NOMO-1 treated with DMSO at 0.1 percent for 48 hours (cell line): ENCODE data around the gene WIPF3.

Experiments used
- DNase-seq: peaks from one replicate; lab custom pipeline; 2025; ENCODE audit not compliant: unreplicated experiment; lab: John Stamatoyannopoulos, UW

WIPF3 gene, protein sequence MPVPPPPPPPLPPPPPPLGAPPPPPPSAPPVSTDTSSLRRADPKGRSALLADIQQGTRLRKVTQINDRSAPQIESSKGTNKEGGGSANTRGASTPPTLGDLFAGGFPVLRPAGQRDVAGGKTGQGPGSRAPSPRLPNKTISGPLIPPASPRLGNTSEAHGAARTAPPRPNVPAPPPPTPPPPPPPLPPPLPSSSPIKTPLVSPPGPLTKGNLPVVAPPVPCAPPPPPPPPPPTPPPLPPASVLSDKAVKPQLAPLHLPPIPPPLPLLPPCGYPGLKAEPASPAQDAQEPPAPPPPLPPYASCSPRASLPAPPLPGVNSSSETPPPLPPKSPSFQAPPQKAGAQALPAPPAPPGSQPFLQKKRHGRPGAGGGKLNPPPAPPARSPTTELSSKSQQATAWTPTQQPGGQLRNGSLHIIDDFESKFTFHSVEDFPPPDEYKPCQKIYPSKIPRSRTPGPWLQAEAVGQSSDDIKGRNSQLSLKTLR

DNA sequence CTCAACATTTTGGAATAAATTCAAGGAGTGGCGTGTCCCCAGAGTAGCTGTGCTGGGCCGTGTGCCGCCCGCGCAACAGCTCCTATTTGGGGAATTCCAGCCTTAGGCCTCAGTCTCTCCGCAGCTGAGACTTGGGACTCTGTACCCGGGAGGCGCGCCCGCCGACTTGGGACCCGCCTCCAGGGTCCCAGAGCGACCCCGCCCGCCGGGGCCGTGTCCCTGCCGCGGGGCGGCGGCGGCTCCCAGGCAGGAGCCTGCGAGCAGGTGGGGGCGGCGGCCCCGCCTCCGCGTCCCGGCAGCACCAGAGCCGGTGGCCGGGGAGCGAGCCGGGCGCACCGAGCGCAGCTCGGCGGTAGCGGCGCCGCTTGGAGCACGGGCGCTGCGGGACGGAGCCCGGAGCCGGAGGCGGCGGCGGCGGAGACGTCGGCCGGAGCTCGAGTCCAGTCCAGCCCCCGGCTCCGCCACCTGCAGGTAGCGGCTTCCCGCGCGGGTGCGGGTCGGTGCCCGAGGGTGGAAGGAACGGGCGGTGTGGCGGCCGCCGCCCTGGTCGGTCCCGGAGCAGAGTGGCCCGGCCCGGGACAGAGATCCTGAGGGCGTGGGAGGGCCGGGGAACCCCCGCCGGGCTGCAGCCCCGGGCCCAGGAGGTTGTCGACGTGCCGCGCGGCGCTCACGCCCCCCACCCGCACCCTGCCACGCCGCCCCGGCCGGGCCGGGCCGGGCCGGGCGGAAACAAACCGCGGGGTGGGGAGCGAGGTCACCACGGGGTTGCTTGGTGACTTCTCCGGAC lies at the start of gene WIPF3:
TSS of gene WIPF3 (plus strand) at position 301 of the 787 bp plus-strand sequence. CDS start 28,217 bp downstream, outside the sequence.
- DNase-seq, result no peak

DNA sequence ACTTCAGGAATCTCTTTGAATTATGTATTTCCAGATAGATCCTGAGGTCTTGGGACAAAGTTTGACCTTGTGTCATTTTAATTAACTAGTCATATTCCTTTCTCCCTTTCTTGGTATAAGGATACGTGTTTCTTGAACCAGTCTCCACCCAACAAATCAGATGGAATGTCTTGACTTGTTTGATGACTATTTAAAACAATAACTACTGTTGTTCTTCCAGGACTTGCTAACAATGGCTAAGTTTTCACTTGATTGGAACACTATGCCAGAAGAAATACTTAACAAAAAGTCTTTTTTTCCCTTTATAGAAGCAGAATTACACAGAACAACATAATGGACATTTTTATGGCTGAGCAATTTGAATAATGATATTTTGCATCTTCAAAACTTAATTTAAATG lies 43.0 kb upstream of the WIPF3 start:
- DNase-seq, result no peak

DNA sequence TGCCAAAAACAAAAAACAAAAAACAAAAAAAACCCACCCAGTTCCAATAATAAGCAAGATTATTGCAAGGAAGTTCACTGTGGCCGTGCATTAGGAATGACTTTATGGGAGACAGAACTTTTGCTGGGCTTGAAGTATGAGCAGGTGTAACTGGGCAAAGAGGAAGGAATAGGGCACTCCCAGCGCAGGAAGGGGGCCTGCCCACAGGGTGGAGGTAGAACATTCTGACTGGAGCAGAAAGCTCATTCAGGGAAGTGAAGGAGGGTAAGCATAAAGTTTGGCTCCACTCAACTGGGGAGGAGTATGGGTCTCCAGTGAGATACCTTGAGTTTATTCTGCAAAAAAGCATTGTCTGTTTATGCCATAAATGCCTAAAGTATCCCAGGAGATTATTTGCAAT lies 42.1 kb upstream of the WIPF3 start:
- no peak for DNase-seq

DNA sequence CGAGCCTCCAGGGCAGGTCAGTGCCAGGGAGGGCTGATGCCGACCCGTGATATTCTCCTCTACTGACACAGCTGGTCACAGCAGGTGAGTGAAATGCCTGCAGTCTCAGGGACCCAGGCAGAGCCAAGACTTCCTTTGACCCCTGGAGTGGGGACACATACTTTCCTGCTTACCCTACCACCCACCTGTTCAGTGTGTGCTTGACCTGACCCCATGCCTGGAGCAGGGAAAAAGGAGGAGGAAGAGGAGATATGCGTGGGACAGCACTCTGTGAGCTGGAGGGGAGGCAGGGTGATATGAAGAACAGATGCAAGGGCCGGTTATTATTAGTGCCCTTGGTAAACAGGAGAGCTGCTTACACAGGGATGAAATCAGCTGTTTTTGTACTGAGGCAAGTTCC lies 40.8 kb upstream of the WIPF3 start:
- no peak for DNase-seq

DNA sequence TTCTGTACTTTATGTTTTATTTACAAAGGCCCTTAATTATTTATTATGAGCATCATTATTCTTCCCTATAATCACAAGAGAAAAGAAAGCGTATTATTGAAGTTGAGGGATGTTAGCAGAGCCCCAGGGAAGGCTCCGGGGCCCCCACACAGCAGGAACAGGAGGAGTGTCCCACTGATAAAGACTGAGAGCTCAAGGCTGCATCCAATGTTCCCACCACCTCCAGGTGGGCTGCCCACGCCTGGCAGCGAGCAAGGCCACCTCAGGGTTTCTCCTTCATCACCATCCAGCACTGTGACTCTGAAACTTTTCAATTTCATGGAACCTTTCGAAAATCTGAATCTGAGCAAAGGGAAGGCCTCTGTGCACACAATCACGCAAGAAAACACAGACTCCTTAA lies 35.9 kb upstream of the WIPF3 start:
- DNase-seq, result no peak

DNA sequence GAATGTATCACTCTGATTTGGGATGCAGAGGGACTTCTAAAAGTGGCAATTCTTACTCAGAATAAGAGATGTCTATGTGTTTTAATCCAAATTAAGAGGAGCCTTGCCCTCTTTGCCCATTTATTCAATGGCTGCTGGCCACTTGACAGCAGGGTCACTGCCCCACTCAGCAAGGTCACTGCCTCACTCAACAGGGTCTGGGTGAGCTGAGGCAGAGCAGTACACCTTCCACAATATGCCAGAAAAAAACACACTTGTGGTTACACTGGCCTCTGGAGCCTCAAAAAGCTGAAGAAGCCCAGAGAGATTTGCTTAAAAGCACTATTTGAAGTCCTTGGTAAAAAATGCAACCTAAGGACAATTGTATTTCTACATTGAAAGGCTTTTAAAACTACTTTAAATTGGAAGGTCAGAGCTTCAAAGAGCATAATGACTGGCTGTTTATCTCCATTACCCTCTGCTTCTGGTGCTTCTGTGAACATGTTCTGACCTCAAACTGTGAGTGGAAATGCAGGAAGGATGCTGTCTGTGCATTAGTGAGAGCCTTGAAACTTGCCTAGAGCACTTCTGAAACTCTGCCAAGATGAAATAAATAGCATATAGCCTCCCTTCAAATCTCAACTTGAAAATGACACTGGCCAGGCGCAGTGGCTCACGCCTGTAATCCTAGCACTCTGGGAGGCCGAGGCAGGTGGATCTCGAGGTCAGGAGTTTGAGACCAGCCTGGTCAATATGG lies 35.1 kb upstream of the WIPF3 start:
- no peak for DNase-seq

DNA sequence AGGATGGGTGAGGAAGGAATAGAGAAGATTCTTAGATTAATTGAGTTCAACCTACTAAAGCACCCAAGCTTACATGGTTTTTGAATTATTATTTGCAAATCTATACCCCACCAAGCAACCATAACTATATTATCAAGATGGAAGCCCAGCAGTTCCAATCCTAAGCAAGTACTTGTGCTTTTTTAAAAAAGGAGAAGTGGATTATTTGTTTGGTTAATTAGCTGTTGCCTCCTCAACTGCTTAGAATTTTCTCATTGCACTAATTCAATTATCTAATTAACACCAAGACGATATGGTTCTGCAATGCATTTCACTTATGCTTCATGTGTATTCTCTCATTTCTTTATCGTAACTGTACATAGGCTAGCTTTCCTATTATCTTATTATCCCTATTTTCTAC lies 27.3 kb upstream of the WIPF3 start:
- DNase-seq, result no peak

DNA sequence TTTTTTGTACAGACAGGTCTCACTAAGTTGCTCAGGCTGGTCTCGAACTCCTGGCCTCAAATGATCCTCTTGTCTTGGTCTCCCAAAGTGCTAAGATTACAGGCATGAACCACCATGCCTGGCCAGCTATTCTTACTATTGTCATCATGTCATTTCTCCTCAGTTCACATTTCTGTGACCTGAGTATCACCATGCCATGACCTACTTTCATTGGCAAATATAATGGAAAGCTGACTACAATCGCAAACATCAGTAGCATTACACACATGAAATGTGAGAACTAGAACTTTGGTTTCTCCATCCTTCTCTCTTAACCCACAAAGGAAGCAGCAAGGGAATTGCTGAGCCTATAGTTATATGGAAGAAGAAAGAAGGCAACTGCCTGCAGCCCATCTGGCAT lies 26.0 kb upstream of the WIPF3 start:
- no peak for DNase-seq

DNA sequence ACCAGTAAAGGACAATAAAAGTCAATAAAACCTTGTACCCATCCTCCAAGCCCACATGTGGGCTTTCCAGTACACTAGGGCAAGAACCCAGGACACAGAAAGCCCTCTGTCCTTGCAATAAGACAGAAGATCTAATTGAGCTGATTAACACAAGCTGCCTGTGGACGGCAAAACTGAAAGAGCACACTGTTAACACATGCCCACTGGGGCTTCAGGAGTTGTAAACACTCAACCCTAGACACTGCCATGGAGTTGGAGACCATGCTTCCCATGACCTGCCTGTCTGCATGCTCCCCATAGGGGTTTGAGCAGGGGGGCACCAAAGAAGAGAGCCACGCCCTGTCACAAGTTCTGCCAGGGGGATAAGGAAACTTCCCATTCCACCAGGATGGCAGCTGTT lies 22.6 kb upstream of the WIPF3 start:
- no peak for DNase-seq

DNA sequence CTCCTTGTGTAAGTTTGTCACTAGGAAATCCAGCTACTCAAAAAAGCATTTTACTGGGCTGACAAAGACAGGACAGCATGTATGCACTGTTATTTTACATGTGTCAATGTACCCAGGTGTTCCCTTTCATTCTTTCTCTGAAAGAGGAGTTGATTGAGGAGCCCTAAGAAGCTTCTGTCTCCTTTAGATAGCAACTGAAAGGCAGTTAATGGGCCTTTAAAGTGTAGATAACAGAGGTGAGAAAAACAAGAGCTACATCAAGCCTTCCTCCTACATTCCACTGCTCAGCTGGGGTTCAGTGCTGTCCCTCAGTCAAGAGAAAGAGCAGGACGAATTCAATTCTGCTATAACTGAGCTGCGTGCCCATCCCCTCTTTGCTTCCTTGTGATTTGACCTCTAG lies 12.8 kb upstream of the WIPF3 start:
- DNase-seq, result no peak

DNA sequence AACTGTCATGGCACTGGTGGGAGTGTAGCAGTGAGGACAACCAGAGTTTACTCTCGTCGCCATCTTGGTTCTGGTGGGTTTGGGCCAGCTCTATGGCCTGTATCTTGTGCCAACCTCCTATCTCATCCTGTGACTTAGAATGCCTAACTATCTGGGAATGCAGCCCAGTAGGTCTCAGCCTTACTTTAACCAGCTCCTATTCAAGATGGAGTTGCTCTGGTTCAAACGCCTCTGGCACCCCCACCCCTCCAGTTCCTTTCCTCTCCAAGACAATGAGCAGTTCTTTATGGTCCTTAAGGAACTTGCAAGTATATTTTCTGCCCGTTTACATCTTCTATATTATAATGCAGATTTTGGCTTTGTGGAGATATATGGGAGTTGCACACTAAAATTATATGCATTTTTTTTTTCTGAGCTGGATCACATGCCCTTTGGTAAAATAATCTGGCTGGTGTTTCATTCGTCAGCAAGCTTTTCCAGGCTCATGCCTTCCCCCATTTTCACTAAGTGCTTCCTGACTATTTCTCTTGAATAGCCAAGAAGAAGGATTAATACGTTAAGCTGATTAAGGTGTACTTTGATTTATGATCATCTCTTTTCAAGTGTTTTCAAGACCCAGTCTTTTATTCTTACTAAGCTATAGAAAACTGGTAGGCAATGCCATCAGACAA lies 11.2 kb upstream of the WIPF3 start:
- no peak for DNase-seq

DNA sequence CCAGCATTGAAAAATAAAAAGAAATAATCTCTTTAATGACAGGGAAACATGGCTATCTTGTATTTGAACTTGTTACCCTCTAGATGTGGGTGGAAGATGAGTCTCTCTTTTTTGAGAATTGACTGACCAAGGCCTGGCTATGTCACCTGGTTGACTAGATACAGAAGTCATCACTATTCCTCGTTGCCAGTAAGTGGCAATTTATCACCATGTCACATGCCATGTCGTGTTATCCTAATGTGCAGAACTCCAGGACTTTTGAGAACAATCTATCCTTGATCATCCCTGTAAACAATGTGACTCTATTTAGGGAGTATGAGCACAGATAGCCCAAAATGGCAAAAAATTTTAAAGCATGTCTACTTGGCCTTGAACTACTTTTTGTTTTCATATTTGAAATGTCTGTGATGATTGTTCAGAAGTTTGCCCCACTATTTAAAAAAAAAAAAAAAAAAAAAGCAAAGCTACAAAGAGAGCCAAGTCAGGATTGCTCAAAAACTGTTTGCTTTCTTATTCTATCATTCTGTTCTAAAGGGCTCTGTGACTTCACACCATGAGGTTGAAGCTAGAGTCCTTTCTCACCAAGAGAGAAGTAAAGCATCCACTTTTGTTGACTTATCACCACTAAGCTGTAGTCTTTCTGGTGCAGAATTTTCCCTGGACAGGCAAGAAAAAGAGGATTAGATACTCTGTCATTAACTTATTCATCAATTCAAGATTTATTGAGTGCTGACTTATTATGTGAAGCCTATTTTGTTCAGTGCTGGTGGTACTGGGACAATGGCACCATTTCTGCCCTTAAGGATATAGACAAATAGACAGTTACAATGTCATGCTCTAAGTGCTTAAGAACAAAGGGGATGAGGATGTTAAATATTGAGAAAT lies 10.4 kb upstream of the WIPF3 start:
- no peak for DNase-seq

DNA sequence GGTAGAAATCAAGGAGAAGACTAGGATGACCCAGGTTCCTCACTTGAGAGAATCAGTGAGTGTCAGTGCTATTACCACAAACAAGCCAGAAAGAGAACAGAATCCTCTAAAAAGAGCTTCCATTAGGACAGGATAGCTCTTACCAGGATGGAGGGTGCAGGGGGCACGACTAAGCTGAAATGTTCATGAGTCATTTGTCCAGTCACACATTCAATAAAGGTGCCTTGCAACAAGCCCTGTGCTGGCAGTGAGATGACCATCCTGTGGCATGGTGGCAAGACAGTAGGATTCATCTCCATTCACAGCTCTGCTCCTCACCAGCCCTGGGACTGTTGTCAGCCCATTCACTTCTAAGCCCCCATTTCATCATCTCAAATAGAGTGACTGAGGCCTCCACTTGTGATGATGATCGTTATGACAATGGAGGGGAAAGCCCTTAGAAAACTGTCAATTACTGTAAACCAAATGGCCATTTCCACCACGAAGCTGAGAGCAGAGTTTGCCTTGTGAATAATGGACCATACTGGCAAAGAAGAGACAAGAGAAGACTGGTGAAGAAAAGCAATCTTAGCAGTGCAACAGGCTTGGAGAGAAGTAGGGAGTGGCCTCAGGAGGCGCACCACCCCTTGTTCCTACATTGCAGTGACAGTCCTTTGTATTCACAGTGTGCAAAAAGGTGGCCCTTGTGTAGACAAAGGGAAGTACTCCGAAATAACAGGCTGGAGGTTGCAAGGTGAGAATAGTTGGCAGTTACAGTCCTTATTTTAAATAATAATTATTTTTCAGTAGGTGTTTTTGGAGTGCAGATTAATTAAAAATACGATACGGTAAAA lies 9.0 kb upstream of the WIPF3 start:
- DNase-seq, result no peak

DNA sequence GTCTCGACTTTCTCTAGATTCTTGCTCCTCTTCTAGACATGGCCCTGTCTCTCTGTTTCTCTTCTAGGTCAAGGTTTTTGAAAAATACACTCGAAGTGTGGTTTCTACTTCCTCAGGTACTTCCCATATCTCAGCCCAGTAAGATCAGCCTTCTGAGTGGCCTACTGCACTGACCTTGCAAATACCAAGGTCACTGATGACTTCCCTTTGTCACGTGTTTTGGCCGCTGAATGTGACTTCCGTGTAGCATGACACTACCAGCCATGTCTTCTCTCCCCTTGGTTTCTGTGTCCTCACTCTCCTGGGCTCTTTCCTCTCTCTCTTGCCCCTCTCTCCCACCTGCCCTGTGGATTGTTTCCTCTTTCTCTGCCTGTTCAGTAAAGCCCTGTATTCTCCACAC lies 7.9 kb upstream of the WIPF3 start:
- DNase-seq, result no peak

DNA sequence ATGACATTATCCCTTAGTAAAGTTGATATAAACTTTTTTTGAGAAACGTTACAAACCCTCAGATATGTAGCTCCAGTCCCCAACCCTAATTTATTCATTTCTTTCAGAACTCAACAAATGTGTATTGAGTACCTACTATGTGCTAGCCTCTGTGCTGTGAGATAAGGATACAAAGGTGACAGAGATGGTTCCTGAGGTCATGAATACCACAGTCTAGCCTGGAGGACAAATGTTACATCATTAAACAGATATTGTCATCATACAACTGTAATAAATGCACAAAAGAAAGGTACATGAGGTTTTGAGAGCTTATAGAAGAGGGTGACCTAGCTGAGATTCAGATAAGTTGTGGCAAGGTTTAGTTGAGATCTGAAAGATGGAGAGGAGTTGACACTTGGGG lies 4.4 kb upstream of the WIPF3 start:
- no peak for DNase-seq

DNA sequence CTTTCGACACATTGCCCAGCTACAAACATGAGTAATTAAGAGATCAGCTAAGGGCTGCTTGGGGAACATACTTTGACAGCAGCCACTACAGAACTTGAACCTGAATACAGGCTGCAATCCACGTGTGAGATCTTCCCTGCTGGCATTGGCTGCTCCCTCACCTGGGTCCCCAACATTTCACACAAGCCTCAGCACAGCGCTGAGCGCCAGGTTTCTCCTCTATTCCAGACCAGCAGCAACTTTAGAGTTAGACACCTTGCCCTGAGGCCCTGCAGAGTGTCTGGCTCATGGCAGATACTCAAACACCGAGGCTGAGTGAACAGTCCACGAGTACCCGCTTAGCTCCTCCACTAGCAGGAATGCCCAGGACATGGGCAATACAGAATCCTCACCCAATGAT lies 1.3 kb upstream of the WIPF3 start:
- DNase-seq, result no peak

DNA sequence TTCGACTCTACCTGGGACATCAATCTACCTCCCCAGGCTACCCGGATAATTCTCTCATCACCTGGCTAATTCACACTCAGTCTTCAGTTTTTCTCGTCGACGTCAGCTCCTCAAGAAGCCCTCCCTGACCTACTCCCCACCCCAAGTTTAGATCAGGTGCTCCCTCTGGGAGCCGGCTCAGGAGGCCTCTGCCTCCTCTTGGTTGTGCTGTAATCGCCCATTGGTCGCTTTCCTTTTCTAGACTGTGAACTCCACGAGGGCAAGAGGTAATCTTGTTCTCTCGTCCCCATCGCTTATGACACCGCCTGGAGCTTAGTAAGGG lies 461 bp upstream of the WIPF3 start:
- no peak for DNase-seq

DNA sequence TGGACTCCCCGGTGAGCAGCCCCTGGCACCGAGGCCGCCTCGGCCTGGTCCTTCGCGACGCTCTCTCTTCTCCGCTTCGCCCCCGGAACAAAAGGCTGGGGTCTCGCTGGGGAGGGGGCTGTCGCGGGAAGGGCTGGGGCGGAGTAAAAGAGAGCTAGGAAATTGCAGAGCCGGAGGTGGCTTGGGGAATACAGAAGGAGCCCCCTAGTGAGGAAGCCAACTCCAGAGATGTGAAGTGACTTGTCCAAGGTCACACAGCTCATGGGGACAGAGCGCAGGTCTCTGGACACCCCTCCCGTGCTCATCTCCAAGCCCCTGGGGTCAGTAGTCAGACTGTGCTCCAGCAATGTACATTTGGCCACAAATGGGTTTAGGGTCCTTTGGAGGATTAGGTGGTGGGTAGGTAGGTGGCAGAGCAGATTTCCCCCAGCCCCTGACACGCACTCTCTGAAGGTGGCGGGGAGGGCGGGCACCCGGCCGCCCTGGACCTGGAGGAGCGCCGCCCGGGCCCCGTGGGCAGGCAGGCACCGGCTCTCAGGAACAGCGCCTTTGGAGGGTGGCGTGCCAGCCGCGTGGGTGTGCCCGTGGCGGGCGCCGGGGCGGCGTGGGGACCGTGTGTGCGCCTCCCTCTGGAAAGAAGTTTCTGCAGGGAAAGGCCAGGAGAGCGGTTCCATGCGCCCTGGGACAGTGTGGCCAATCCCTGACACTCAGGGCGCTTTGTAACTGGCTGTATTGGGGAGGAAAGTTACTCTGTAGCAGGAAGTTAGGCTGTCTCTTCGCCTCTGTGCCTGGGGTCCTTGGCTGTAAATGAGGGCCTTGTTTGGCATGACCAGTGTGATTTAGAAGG lies 910 bp downstream of the WIPF3 start:
- DNase-seq, result no peak
